ENCODE data around the gene TCIRG1.
"Not testable (repeated sequence)": the region's sequence is repeated elsewhere in the genome, so short reads cannot be mapped to it uniquely, and the experiment has no call there.

TCIRG1 gene

DNA sequence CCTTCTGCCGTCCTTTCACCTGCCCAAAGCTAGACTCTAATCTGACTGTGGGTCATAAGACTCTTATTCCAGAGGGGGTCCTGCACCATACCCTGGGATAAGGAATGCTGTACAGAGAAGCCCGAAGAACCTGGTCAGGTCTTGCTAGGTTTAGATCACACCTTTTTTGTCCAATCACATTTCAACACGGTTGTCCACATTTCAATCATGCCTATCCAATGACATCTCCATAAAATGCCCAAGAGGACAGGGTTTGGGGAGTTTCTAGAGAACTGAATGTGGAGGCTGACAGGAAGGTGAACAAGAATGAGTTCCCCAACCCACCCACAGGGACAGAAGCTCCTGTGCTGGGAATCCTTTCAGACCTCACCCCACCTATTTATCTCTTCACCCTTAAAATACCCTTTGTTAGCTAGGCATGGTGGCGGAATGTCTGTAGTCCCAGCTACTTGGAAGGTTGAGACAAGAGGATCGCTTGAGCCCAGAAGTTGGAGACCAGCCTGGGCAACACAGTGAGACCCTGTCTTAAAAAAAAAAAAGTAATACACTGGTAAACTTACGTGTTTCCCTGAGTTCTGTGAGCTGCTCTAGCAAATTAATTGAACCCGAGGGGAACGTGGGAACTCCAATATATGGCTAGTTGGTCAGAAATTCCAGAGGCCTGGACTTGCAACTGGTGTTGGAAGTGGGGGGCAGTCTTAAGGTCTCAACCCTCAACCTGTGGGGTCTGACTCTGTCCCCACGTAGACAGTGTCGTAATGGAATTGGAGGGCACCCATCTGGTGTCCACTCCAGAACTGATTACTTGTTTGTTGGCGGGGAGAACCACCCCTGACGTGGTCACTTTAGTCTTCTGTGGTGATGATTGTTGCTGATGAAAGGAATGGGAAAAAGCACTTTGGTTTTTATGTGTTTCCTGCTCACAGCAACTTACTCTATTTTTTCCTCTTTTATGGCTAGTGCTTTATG lies 17.8 kb downstream of the TCIRG1 start:
- DNase-seq = no peak

DNA sequence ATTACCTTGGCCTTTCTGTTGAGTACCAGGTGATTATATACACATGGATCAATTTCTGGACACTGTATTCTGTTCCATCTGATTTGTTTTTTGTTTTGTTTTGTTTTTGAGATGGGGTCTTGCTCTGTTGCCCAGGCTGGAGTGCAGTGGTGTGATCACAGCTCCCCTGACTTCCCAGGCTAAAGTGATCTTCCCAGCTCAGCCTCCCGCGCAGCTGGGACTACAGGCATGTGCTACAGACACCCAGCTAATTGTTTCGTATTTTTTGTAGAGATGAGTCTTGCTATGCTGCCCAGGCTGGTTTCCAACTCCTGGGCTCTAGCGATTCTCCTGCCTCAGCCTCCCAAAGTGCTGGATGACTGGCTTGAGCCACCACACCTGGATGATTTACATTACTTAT lies 19.0 kb downstream of the TCIRG1 start:
- no peak for DNase-seq

DNA sequence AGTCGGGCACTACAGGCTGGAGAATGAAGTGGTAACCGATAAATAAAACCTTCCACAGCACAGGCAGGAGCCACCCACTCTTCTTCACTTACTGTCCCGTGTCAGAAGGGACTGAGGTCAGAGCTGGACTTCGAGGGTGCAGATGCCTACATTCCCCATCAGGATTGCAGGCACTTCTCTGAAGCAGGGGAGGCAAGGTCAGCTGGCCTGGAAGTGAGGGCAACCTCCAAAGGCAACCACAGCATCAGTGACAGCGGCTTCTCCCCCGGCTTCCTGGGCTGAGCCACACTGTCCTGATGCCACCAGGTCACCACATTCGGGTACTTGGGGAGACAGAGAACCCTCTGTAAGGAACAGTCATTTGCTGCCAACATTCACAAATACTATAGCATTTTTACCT lies 22.7 kb downstream of the TCIRG1 start:
- no peak for DNase-seq

DNA sequence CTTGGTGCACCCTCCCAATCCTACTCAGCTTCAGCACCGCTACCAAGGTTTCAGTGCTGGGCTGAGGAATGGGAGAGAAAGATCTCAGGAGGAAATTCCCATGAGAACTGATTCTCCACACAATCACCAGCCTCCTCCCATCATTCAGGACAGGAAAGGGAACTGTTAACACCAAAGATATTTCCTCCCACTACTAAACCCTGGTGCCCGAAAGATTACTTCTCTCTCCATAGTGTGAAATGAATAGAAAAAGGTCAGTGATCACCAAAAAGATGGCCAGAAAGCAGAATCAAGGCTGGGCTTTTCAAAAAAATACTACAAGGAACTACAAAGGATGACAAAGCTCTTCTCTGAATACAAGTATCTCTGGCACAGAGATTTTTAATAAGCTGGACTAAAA lies 26.1 kb downstream of the TCIRG1 start:
- DNase-seq = no peak

DNA sequence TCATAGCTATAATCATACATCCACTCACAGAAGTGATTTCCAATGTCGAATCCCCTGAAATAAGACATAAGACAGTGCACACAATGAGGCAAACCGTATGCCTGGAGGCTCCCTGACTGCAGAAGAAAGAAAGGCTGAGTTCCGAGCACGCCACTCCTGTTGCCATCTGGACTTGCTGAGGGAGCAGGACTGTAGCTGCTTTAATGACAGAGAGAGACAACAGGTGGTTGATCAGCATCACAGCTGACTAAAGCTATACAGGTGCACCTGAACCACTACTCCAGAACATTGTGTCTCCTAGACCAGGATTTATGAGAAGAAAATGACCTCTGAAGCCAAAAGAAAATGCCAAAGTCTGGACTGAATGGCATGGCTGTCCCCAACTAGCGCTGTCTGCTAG lies 27.0 kb downstream of the TCIRG1 start:
- DNase-seq = no peak

DNA sequence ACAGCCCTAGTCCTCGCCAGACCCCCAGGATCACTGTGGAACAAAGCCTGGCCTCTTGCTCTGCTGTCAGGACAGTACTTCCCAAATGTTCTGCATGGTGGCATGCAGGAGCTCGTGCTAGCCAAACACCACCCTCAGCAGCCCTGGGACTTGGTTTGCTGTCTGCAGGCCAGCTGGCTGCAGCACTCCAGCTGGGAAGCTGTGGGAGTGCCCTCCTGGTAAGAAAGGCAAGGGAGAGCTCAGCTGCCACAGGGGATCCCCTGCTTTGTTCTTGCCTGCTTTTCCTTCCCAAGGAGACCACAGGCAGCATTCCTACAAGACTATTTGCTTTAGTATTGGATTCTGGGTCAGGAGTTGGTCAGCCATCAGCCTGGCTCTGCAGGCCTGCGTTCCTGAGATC lies 27.9 kb downstream of the TCIRG1 start:
- no peak for DNase-seq

DNA sequence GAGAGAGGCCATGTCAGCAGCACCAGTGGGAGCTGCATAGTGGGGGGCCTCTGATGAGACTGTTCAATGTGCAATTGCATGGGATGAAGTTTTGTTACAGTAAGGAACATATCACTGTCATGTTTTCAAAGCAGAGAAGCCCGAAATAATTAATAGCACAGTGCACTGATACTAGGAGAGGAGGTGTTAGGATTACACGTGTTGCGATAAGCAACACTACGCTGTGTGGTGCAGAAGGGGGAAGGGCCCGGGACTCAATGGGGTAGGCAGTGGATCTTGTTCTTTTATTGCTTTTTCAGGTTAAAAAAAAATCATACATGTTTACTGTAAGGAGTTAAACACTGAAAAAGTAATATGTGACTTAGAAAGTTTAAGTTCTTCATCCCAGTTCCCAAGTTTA lies 29.2 kb downstream of the TCIRG1 start:
- no peak for DNase-seq

DNA sequence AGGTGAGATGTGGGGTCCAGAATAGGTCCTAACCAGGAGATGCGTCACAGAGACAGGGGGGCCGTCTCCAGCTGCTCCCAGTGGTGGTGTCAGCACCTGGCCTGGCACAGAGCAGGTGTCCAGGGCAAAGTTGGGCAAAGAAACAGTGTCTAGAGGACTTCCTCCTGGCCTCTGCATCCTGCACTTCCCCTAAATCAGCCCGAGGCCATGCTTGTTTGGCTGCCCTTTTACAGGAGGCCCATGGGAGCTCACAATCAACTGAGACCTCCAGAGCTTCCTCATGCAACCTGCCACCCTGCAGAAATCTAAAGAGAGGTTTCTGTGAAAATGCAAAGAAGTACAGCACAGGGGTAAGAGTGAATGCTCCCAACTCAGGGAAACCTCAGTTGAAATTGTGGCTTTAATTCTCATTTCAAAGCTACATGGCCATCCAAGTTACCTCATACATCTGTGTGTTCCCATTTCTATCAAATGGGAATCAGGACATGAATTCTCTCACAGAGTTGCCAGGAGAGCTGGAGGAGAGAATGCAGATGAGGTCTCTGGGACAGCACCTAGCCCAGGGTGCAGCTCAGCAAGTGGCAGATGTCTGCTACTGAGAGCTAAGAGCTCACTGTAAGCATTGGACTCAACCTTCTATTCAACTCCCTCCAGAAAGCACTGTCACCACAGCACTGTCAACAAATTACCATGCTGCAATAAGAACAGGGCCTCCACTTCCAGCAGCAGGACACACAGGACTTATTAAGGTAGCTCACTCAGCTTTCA lies 32.6 kb downstream of the TCIRG1 start:
- no peak for DNase-seq

DNA sequence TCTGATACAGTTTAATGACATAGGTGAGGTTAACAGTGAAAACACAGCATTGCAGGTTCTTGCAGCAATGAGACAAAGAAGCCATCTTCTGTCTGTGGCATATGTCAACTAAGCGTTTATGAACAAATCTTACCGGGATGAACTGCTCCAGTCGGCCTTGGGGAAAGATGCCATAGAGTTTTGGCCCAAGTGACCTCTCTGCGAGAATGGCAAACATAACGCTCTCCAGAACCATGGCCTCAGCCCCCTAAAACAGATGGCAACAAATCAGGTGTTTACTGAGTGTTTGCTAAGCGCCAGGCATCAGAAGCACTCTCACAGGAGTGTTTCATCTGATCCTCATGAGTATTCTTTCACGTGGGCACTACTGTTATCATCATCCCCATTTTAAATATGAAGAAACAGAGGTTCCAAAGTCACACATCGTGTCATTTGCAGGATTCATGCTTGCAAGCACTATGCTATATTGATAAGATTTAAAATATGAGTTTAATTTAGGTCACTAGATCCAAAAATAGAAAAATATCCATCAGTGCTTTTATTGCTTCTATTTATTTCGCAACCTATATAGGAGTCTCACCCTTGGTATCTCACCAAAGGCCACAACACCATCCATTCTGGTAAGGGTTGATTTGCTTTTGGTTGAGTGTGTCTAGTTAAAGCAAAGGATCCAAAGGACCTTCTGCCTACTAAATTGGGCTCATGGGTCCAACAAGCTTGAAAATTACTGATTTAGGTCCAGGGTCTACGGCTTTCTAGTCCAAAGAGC lies 35.9 kb downstream of the TCIRG1 start:
- no peak for DNase-seq

DNA sequence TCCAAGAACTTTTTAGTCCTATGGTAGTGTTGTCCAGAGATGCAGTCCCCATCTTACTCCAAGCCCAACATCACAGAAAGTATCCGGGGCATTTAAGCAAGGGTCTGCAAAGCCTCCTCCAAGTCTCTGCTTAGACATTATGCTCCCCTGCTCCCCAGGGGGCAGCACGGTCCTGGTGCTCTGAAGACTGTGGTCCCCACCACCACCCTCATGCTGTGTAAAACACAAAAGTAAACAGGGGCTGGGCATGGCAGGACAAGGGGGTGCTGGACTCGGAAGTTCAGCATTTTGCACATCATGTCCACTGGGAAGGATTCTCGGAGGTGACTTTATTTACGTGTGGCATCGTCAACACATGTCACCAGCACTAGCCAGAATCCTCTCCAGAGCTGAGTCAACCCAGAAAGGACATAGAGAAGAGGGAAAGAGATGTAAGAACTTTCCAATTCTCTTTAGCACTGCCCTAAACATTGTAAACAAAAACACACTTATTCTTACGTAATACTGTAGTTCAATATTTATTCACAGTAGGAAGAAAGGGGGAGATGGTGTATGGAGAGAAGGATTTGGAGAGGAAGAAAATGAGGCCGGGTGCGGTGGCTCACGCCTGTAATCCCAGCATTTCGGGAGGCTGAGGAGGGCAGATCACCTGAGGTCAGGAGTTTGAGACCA lies 37.7 kb downstream of the TCIRG1 start:
- DNase-seq = no peak

DNA sequence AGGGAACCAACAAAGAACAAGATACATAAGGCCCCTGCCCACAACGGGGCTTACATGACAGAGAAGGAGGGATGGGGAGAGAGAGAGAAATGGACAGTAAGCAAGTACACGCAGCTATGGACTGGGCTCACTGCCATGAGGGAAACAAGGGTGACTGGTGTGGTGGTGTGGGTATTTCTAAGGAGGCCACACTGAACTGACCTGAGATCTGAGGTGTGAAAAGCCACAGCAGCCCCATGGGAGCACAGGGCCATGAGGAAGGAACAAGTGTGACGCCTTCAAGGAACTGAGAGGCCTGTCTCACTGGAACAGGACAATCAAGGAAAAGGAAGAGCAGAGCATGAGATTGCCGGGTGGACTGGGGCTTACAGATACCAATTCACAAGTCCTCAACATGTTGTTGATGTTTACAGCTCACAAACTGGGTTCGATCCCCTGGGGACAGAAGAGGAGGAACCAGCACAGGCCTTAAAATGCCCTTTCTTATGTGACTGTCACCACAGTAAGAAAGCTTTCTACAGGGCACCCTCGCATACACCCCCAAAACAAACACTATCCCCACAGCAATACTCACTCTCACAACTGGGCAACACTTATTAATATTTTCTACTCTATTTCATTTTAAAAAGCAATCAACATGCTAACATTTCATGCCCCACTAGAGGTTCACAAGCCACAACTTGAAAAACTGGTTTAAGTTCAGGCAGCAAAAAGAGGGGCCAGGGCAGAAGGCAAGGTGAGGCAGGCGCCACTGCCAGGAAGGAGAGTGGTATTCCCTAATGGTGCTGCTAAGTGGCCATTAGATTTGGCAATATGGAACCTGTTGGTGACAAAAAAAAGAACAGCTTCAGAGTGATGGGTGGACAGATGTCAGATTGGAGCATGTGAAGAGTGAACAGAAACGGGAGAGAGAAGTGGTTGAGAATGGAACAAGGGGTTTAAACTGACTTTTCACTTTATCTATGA lies 39.1 kb downstream of the TCIRG1 start:
- DNase-seq = no peak

DNA sequence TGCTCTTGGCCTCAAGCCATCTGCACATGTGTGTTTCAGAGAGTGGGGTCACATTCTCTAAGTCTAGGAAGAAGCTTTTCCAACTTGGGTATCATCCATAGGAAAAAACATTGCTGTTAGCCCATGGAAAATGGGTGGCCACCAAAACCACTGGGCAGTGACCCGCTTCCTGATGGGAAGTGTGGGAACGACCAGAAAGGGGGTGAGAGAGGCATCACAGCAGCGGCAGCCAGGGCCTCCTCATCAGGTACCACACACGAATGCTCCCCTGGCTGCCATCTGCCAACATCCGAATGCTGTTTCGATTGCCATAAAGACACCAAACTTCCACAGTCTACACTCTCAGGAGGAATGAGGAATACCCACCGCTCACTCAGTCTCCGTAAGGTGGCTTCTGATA lies 42.0 kb downstream of the TCIRG1 start:
- no peak for DNase-seq

DNA sequence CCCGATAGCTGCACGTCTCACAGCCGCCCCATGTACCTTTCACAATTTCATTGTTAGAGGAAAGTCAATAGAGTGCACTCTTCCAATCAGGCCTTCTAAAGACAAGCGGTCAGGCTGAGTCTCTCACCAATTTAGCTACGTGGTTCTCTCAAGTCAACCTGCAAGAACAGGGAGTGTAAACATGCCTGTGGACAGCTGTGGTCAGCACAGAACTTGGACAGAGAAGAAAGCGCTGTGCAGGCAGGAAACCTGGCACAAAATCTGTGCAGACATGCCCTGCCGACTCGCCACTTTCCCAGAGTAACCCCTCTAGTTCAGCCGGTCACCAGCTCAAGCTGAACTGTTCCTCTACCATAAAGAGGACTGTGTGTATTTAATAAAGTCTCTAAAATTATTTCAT lies 42.9 kb downstream of the TCIRG1 start:
- DNase-seq = no peak

DNA sequence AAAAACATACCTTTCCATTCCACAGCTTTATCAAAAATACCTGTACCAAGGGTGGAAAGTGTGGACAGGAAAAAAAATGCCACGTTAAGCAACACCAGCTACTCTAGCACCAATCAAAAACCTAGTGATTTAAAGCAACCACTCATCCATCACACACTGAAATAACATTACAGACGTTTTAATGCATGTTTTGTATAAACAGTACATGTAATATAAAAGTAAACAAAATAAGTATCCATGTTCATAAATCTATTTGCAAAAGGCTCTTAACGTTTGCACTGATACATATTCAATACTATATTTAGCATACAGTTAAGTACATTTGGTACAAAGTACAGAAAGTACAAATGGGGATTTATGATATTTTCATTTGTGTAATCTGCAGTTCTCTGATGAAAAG lies 43.7 kb downstream of the TCIRG1 start:
- DNase-seq = no peak

DNA sequence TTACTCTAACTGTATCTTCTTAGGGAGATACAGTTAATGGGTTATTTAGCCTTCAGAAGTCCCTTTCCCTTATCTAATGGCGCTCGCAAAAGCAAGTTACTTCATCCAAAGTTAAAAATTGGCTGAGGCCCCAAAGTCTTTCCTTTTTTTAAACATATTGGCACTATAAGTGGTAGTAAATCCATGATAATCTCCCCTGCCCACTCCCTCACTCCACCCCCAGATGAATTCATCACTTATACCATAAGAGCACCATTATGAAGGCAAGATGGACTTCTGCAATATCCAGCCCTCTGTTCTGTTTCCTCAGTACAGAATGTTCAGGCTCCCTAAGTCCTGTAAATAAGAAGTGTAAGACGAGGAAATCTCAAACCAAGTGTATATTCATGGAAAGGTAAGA lies 44.7 kb downstream of the TCIRG1 start:
- no peak for DNase-seq

DNA sequence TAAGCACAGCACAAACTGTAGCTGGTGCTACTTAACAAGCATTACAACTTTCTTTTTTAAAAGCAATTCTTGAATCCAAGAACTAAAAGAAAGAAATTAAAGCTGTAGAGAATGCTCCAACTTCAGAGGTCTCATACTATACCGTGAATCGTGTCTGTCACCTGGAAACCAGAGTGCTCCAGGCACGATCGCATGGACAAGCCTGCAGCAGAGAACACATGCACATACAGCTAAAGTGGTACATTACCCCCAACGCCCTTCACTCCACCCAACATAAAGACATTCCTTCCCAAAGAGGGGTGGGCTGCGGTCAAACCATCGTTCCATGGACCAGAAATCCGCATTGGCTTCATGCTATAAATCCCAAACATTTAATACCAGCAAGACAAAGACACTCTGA lies 50.9 kb downstream of the TCIRG1 start:
- no peak for DNase-seq

DNA sequence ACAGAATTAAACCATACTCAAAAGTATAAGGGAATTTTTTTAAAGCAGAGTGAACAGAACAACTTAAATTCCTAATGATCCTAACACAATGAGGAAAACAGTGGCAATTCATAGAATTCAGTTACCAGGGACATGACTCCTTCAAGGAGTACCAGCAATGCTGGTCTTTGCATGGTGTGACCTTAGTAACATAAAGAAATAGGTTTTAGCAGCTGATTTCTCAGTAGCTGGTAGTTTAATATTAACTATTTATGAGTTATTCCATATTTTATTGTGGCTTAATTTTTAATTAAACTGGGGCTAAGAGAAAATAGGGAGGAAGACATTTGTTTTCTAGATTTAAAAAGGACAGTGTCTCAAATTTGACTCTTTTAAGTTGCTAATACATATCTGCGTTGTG lies 51.5 kb downstream of the TCIRG1 start:
- DNase-seq = no peak

DNA sequence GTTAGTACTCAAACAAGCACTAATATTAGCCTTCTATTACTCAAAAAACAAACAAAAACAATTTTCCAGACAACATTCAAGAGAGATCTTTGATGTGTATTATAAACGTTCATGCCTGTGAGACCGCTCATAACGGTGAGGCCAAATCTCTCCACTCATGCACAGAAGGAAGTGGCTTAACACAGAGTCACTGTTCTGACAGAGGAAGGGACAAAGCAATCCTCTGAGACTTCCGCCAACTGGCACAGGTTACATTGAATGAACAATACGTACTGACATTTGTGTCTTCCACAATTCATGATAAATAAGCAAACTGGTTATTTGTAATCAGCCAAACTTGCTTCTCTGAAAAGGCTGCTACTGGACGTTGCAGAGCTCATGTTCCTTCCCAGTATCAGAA lies 51.9 kb downstream of the TCIRG1 start:
- peak; percentile 75 for DNase-seq

DNA sequence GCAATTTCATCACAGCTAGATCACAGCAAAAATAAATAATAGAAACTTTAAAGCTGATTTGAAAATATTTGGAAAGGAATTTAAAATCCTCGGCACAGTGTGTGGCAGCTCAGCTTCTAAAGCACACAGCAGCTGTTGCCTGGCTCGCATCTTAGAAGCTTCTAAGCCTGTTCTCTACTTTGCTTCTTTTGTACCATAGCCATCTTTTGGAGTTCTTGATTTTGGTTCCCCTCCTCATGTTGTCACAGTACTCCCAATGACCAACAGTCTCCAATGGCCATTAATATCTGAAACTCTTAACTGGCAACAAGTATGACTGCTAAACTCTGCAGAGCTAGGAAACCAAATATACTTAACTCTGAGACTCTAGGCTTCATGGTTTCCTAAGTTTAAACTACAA lies 53.6 kb downstream of the TCIRG1 start:
- no peak for DNase-seq

DNA sequence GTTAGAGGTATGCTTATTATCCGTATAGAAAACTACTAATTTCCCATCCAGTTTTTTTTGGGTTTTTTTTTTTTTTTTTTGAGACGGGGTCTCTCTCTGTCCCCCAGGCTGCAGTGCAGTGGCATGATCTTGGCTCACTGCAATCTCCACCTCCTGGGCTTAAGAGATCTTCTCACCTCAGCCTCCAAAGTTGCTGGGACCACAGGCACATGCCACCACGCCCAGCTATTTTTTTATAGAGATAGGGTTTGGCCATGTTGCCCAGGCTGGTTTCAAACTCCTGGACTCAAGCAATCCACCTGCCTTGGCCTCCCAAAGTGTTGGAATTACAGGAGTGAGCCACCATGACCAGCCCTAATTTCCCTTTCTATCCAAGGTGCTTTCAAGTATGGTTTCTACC lies 54.1 kb downstream of the TCIRG1 start:
- not testable (repeated sequence) for DNase-seq

DNA sequence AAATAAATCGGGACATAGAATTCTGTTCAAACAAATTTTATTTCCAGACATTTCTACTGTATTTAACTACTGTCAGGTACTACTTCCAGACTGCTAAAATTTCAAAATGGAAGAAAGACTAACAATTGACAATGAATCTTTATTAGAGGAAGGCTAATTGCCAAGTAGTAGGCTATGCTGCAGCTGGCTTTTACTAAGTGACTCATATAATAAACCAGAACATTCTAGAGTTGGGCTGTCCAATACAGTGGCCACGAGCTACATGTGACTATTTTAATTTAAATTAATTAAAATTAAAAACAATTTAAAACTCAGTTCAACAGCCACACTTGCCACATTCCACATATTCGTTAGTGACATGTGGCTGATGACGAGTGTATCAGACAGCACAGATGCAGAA lies 54.7 kb downstream of the TCIRG1 start:
- no peak for DNase-seq

DNA sequence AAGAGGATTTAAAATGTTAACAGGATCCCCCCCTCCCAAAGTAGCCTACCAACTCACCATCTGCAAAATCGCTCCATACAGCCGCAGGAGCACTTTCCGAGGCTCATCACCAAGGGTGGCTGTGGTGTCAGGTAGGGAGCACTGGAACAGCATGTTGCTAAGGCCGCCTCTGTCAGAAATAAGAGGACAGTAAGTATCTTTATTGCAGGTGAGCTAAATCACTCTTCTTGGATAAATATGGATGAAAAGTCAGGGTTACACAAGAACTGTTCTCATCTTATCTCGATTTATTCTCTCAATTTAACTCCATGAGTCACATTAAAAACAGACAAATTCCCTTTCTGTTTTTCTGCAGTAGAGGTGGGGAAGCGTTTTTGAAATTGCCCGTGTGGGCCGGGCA lies 58.1 kb downstream of the TCIRG1 start:
- no peak for DNase-seq

Measured in GF-D8 (cell line).